Activated naive CD4-positive, alpha-beta T cell treated with anti-CD3 and anti-CD28 coated beads, Interleukin-2, amount 50 U/mL, for 24 hours (primary cell): ENCODE data around the gene THYN1.
A peak's percentile ranks its signal among the peaks of the same experiment; 100 is the strongest.
"Not testable (repeated sequence)": the region's sequence is repeated elsewhere in the genome, so short reads cannot be mapped to it uniquely, and the experiment has no call there.

Source experiments
- H3K27ac Mint-ChIP-seq: one replicate; pipeline ENCODE4 v1.8.0; 2021; ENCODE audit warnings: mild to moderate bottlenecking, mixed read lengths
- H3K27me3 Mint-ChIP-seq: one replicate; pipeline ENCODE4 v1.8.0; 2021; ENCODE audit warnings: mixed read lengths
- H3K36me3 Mint-ChIP-seq: one replicate; pipeline ENCODE4 v1.8.0; 2021; ENCODE audit warnings: mixed read lengths
- H3K4me1 Mint-ChIP-seq: one replicate; pipeline ENCODE4 v1.8.0; 2021; ENCODE audit warnings: mixed read lengths
- H3K4me3 Mint-ChIP-seq: one replicate; pipeline ENCODE4 v1.8.0; 2021; ENCODE audit warnings: mild to moderate bottlenecking, mixed read lengths
- H3K9me3 Mint-ChIP-seq: one replicate; pipeline ENCODE4 v1.8.0; 2021; ENCODE audit warnings: mixed read lengths

Gene THYN1

DNA sequence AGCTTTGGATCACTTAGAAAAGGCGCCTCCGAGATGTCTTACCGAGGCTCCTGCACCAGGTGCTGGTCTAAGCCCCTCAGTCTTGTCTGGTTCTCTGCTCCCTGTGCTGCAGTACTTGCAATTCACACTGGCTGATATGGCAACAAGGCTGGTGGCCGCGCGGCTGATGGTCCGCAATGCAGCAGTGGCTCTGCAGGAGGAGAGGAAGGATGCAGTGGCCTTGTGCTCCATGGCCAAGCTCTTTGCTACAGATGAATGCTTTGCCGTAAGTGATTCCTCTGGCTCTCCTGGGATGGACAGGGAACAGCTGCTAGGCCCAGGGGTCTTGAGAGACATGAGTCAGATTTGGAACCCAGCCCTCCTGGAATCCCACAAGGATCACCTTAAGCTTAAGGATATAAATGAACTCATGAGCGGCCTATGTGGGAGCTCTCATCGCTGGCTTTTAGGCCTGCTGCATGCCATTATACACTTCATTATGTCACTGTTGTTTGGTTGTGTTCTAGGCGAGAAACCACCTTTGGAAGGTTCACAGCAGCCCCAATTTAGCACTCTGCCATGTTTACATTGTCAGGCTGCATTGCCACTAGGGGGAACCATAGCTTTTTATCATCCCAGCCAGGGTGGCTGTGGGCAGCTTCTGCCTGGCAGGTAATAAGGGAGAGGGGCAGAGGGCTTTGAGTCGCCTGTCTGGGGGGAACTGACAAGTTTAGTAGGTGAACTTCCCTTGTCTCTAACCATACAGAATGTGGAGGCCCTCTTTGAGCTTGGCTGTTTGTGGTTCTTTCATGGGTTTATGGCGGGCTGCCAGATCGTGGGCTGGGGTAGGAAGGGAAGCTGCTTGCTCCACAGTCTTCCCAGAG is 8.7 kb upstream of the THYN1 start:
- Mint-ChIP-seq H3K4me1 (no peaks in the 10 kb centered on the region), H3K9me3 (no peaks in the 10 kb centered on the region), H3K27me3 (no peaks in the 10 kb centered on the region), H3K4me3 (no peak overlapping the region), H3K27ac (no peak overlapping the region), H3K36me3 (peaks cover 2% of the 10 kb centered on the region)

DNA sequence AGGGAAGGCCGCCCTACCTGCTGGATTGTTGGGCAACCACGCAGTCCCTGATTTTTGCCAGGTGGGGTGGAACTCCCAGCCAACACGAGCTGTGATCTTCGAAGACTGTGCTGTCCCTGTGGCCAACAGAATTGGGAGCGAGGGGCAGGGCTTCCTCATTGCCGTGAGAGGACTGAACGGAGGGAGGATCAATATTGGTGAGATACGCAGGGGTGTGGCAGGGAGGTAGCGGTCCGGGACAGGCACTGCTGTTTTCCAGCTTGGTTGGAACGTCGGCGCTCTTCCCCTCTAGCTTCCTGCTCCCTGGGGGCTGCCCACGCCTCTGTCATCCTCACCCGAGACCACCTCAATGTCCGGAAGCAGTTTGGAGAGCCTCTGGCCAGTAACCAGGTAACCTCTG is 7.8 kb upstream of the THYN1 start:
- H3K4me1 Mint-ChIP-seq, result no peaks in the 10 kb centered on the region
- H3K9me3 Mint-ChIP-seq, result no peaks in the 10 kb centered on the region
- no peak overlapping the region for H3K4me3 Mint-ChIP-seq
- peaks cover 2% of the 10 kb centered on the region for H3K36me3 Mint-ChIP-seq
- no peak overlapping the region for H3K27ac Mint-ChIP-seq
- H3K27me3 Mint-ChIP-seq, result no peaks in the 10 kb centered on the region

DNA sequence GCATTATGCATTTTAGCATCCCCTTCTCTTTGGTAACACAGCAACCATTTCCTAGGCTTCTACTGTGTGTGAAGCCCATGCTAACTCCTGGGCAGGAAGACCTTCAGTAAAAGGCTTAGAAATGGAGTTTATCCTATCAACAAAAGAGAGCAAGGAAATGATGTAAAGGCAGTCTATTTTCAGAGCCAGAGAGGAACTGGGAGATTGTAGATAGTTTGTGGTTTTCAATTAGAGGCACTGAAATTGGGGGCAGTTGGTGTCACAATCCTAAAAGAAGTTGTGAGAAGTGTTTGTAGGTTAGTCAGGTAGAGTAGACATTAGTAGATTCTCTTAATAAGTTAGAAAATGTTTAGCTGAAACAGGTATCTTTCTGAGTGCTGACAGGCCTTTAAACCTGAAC is 7.4 kb upstream of the THYN1 start:
- no peaks in the 10 kb centered on the region for H3K4me1 Mint-ChIP-seq
- peaks cover 2% of the 10 kb centered on the region for H3K36me3 Mint-ChIP-seq
- no peak overlapping the region for H3K4me3 Mint-ChIP-seq
- H3K27me3 Mint-ChIP-seq, result no peaks in the 10 kb centered on the region
- no peaks in the 10 kb centered on the region for H3K9me3 Mint-ChIP-seq
- H3K27ac Mint-ChIP-seq, result no peak overlapping the region

DNA sequence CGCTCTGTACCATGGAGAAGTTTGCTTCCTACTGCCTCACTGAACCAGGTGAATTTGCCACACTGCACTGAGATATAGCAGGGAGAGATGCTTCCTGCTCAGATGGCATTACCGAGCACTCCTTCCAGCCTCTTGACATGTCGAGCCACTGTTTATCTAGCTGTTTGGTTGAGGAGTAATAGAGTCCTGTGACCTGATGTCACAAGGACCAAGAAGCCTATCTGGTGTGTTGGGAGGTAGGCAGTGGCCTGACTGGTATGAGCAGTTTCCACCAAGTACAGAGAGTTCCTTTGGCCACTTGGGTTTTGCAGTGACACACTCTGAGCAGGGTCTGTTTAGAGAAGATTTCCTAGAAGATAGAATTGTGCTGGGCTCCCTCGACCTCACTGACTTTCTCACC is 5.4 kb upstream of the THYN1 start:
- peaks cover under 1% of the 10 kb centered on the region for H3K36me3 Mint-ChIP-seq
- H3K27ac Mint-ChIP-seq, result peak overlapping the region; percentile 44
- H3K4me1 Mint-ChIP-seq, result peaks cover 13% of the 10 kb centered on the region
- H3K4me3 Mint-ChIP-seq, result no peak overlapping the region
- no peaks in the 10 kb centered on the region for H3K27me3 Mint-ChIP-seq
- no peaks in the 10 kb centered on the region for H3K9me3 Mint-ChIP-seq

DNA sequence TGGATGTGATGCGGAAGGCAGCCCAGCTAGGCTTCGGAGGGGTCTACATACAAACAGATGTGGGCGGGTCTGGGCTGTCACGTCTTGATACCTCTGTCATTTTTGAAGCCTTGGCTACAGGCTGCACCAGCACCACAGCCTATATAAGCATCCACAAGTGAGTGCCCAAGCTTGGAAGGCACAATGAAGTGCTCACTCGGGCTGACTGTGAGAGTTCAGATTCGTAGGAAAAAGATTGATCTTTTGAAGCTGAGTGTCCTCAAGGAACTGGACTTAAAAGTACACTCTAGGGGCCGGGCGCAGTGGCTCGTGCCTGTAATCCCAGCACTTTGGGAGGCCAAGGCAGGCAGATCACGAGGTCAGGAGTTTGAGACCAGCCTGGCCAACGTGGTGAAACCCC is 3.9 kb upstream of the THYN1 start:
- Mint-ChIP-seq H3K4me1 (peaks cover 24% of the 10 kb centered on the region), H3K27me3 (no peaks in the 10 kb centered on the region), H3K4me3 (no peak overlapping the region), H3K36me3 (no peaks in the 10 kb centered on the region), H3K9me3 (no peaks in the 10 kb centered on the region), H3K27ac (no peak overlapping the region)

DNA sequence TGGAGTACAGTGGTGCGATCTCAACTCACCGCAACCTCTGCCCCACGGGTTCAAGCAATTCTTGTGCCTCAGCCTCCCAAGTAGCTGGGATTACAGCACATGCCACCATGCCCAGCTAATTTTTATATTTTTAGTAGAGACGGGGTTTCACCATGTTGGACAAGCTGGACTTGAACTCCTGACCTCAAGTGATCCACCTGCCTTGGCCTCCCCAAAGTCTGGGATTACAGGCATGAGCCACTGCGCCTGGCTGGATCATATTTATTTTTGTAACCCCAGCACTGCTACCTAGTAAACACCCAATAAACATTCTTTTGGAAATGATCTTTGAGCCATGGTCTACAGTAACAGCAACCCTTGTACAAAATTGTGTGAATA is 2.0 kb upstream of the THYN1 start:
- H3K4me1 Mint-ChIP-seq, result peaks cover 34% of the 10 kb centered on the region
- peak overlapping the region; percentile 98 for H3K4me3 Mint-ChIP-seq
- H3K9me3 Mint-ChIP-seq, result not testable (repeated sequence)

DNA sequence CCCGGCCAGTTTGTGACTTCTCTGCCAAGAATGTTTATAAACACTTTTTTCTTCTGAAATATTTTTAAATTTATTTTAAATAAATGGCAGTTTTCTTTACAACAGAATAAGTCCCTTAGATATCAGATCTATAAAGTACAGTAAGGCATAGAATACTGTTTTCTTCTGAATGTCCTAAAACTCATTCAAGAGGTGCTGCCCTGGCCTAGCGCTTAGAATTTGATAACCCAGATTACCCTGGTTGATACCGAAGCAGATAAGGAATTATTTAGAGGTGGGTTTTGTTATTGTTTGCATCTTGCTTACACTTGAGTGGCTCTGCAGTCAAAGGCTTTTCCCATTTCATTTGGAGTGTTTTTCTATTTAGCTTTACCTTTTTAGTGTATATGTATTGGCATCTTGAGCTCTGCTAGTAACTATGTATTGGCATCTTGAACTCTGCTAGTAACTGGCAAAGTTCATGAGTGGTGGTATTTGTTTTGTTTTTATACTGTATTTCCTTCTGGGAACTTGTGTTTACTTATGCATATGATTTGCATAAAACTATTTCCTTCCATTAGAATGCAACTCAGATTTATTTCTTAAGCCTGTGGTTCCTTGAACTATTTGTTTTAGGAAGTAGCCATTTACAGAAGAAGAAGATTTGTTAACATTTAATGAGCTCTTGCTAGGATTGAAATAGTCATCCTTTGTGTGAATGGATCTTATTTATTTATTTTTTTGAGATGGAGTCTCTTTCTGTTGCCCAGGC is 1.5 kb upstream of the THYN1 start:
- Mint-ChIP-seq H3K36me3 (no peaks in the 10 kb centered on the region), H3K9me3 (no peaks in the 10 kb centered on the region), H3K4me1 (peaks cover 34% of the 10 kb centered on the region), H3K27me3 (no peaks in the 10 kb centered on the region), H3K4me3 (peak overlapping the region; percentile 98), H3K27ac (peak overlapping the region; percentile 88)

More for the DNA sequence above, 2.0 kb upstream of the THYN1 start:
- not testable (repeated sequence) for H3K27ac Mint-ChIP-seq, H3K36me3 Mint-ChIP-seq, H3K27me3 Mint-ChIP-seq

DNA sequence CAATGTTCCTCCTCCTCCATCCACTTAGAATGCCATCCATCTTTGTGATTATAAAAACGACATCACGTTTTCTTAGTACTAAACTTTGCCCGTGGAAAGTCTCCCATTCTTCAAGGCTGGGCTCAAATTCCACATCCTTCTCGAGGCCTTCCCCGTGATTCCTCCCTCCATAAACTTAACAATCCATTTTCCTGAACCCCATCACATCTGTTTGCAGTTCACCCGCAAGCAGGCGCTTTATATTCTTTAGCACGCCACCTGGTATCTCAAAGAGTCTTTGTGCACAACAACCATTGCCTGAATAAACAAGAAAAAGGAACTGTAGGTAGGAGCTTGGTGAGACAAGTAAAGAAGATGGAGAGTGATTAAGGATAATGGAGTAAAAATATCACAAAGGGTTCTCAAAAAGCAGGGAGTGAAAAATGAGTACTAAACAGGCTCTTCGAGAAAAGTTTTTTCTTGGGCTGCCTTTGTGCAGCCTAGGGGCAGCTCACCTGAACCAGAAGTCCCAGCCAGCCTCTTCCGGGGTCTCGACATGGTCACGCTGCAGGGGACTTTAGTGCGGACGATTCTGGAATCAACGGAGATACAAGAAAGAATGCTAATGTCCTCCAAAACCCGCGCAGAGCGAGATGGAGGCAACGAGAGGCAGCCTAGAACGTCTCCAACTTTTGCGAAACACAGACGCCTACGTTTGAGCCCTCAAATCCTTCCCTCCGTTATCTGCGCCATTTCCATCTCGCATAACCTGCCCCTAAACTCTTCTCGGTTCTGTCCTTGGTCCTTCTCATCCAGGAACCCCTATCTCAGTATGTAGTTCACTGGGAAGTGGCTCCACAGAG is 585 bp downstream of the THYN1 start:
- H3K9me3 Mint-ChIP-seq, result no peaks in the 10 kb centered on the region
- peaks cover 34% of the 10 kb centered on the region for H3K4me1 Mint-ChIP-seq
- H3K27me3 Mint-ChIP-seq, result no peaks in the 10 kb centered on the region
- H3K36me3 Mint-ChIP-seq, result no peaks in the 10 kb centered on the region
- peak overlapping the region; percentile 98 for H3K4me3 Mint-ChIP-seq
- peak overlapping the region; percentile 93 for H3K27ac Mint-ChIP-seq

DNA sequence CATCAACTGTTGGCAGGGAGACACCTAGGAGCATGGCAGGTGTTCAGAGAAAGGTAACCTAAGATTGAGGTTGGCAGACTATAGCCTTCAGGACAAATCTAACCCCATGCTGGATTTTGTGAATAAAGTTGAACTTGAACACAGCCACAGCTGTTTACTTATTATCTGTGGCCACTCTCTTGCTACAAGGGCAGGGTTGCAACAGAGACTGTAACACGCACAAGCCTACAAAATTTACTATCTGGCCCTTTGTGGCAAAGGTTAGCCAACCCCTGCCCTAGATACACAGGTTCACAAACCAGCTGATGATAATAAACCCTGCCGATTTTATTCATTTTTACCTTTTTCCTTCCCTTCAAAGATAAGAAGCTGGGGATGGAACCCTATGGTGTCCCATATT is 2.5 kb downstream of the THYN1 start:
- Mint-ChIP-seq H3K4me1 (peaks cover 34% of the 10 kb centered on the region), H3K27me3 (no peaks in the 10 kb centered on the region), H3K36me3 (peaks cover 3% of the 10 kb centered on the region), H3K9me3 (no peaks in the 10 kb centered on the region), H3K4me3 (no peak overlapping the region), H3K27ac (no peak overlapping the region)

DNA sequence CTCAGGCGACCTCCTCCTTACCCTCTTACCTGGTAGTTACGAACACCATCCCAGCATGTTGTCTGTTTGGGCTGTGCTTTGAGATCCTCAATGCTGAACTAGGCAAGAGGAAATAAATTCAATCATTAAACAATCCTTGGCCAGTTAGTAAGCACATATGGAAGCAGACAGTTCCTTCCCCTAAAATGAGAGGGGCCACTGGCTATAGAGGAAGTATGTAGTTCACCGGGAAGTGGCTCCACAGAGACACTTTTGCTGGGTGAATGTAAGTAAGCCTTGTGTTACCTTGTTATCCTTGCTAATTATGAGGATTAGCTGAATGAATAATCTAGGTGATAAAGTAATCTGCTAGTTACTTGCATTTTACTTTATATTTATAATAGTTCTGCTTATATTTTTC is 2.9 kb downstream of the THYN1 start:
- Mint-ChIP-seq H3K4me3 (no peak overlapping the region), H3K36me3 (peaks cover 3% of the 10 kb centered on the region), H3K4me1 (peaks cover 34% of the 10 kb centered on the region), H3K27ac (no peak overlapping the region), H3K27me3 (no peaks in the 10 kb centered on the region), H3K9me3 (no peaks in the 10 kb centered on the region)

DNA sequence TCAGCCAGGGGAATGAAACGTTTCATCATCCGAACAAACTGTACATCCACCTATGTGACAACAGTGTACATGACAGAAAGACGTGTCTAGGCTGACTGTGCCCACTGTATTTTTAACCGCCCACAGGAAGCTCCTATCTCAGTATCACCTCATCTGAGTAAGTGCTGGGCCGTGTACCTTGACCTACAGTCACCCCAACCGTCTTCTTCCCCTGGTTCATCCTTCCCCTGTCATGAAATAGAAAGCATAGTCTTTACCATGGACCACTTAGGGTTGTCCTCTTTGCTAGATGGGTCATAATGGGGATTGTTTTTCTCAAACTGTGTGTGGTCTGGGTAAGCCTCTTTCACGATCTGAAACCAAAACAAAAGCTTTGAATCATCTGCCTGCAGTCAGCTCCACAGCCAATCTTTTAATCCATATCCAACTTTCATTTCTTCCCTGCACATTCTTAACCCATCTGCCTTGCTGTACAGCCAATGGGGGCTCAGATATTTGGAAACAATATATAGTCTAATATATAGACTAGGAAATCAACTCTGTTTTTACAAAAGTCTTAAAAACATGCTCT is 4.2 kb downstream of the THYN1 start:
- Mint-ChIP-seq H3K9me3 (no peaks in the 10 kb centered on the region), H3K4me3 (no peak overlapping the region), H3K27me3 (no peaks in the 10 kb centered on the region), H3K4me1 (peaks cover 22% of the 10 kb centered on the region), H3K36me3 (peaks cover 3% of the 10 kb centered on the region), H3K27ac (peak overlapping the region; percentile 69)

DNA sequence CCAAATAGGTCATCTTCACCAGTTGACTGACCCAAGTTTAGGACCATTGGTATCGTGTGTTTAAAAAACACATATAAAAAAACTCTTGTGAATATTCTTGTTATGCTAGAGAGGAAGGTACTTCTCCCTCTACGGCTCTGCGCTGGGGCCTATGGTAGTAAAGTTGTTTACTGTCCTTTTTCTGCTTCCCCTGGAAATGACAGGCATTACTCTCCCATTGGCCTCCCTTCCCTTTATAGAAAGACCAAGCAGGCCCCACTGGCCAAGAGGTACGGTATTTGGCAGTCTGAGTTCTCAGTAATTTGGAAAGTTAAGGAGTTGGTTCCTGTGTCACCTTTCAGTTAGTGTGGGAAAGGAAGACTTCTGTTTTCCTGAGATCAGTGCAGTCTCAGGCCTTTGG is 6.5 kb downstream of the THYN1 start:
- no peaks in the 10 kb centered on the region for H3K27me3 Mint-ChIP-seq
- H3K4me3 Mint-ChIP-seq, result no peak overlapping the region
- H3K9me3 Mint-ChIP-seq, result no peaks in the 10 kb centered on the region
- H3K27ac Mint-ChIP-seq, result peak overlapping the region; percentile 23
- peaks cover 6% of the 10 kb centered on the region for H3K4me1 Mint-ChIP-seq
- peaks cover 5% of the 10 kb centered on the region for H3K36me3 Mint-ChIP-seq

DNA sequence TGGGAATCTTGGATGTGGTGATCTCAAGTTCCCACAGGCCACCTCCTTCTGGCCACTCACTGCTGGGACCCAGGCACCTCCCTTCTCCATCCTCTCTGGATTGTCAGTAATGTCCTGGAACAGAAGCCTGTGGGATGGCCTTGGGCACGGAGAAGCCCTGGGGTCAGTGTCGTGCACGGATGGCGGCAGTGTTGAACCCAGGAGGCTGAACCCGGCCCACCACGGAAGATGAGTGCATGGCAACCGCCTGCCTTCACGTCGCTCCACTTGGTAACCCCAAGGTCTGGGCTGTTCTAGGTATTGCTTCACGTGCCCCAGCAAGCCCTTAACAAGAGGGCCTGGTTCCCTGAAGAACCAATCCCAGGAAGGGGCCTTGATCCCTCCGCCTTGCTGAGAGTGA is 7.1 kb downstream of the THYN1 start:
- no peak overlapping the region for H3K4me3 Mint-ChIP-seq
- H3K36me3 Mint-ChIP-seq, result peaks cover 5% of the 10 kb centered on the region
- no peak overlapping the region for H3K27ac Mint-ChIP-seq
- peaks cover under 1% of the 10 kb centered on the region for H3K4me1 Mint-ChIP-seq
- no peaks in the 10 kb centered on the region for H3K9me3 Mint-ChIP-seq
- H3K27me3 Mint-ChIP-seq, result no peaks in the 10 kb centered on the region

DNA sequence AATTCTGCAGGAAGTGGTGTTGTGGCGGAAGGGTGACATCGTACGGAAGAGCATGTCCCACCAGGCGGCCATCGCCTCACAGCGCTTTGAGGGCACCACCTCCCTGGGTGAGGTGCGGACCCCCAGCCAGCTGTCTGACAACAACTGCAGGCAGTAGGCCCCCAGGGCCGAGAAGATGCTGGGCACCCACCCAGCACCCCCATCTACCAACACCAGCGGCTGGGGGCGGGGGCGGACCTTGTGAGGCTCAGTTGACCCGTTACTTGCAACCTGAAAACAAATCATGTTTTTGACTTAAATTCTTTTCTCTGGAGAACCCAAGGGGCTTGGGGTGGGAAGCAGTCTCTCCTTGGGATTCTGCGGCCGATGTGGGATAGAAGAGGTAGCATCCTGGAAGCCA is 7.7 kb downstream of the THYN1 start:
- Mint-ChIP-seq H3K27ac (no peak overlapping the region), H3K4me1 (no peaks in the 10 kb centered on the region), H3K9me3 (no peaks in the 10 kb centered on the region), H3K27me3 (no peaks in the 10 kb centered on the region), H3K36me3 (peaks cover 5% of the 10 kb centered on the region), H3K4me3 (no peak overlapping the region)

DNA sequence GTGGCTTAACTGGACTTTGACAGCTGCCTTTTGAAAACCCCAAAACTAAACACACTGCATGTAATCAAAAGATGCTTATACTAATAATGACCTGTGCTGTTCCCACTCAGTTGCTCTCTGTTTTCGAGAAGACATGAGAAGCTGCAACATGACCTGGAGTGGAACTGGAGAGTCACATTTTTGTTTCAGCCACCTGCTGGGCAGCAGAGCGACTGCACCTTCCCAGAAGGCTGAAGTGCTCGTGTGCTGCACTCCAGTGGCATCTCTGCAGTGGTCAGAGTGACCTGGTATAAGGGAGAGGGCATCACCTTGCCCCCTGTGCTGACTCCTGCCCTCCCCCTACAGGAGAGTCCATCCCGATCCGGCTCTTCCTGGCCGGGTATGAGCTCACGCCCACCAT is 8.6 kb downstream of the THYN1 start:
- Mint-ChIP-seq H3K4me3 (no peak overlapping the region), H3K27ac (no peak overlapping the region), H3K36me3 (peaks cover 5% of the 10 kb centered on the region)

More for the DNA sequence above, 8.6 kb downstream of the THYN1 start:
- Mint-ChIP-seq H3K4me1 (no peaks in the 10 kb centered on the region), H3K27me3 (no peaks in the 10 kb centered on the region), H3K9me3 (no peaks in the 10 kb centered on the region)
